GM18526 (cell line): ENCODE results near the gene AP4S1.

Source experiments
- POLR2A ChIP-seq: IDR thresholded peaks from 3 replicates; pipeline ENCODE4 v1.6.1; 2011; ENCODE audit not compliant: insufficient read length; ENCODE audit errors: extremely low read depth

Gene AP4S1

DNA sequence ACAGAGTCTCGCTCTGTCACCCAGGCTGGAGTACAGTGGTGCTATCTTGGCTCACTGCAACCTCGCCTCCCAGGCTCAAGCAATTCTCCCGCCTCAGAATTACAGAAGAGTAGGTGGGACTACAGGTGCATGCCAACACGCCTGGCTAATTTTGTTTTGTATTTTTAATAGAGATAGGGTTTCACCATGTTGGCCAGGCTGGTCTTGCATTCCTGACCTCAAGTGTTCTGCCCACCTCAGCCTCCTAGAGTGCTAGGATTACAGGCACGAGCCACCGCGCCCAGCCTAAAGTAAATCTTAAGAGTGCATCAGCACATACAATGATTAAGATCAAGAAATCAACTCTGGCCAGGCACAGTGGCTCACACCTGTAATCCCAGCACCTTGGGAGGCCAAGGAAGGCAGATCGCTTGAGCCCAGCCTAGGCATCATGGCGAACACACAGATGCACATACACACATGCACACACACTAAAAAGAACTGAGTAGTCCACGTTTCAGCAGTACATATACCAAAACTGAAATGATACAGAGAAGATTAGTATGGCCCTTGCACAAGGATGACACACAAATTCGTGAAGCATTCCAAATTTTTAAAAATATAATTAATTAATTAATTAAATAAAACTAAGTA, 117.1 kb downstream of the AP4S1 start:
- TF ChIP-seq POLR2A = no peak
